ENCODE results near the gene TSNAX. TPM values are rescaled to one million over a fixed set of nuclear protein-coding genes. Genes with fewer than 3 reads are reported as not detected.

The TSNAX gene
- total and polyA plus RNA-seq, 7 donors, result 17.7 to 37.5 (median 29.3) TPM

- Histone ChIP-seq H3K36me3 (no peaks in the 10 kb centered on the region), H3K4me3 (no peak overlapping the region), H3K27me3 (no peaks in the 10 kb centered on the region), H3K27ac (no peak overlapping the region), H3K9me3 (no peaks in the 10 kb centered on the region), H3K4me1 (no peaks in the 10 kb centered on the region)
- no peak for DNase-seq
- intact Hi-C loops (cut with DNase I), result no loop called here
- no peak for TF ChIP-seq POLR2AphosphoS5 (IDR thresholded peaks at IDR 0.05)
- no peak for TF ChIP-seq EP300 (IDR thresholded peaks at IDR 0.05)
- TF ChIP-seq CTCF (IDR thresholded peaks at IDR 0.05), result no peak
- no peak for TF ChIP-seq POLR2A (IDR thresholded peaks at IDR 0.05)
- WGBS, 2 donors, result 81 to 82% methylated on average over 2 of the region's 2 CpGs
Measured at GRCh38 chr1:231581859-231582258, 53.4 kb downstream of the TSNAX start.

- H3K27ac ChIP-seq, result no peak overlapping the region
- intact Hi-C loops (cut with DNase I), result no loop called here
- DNase-seq, result no peak
- 93 to 96% methylated on average over 6 of the region's 6 CpGs for whole genome bisulfite sequencing, 2 donors
- H3K9me3 ChIP-seq, result no peaks in the 10 kb centered on the region
- H3K27me3 ChIP-seq, result no peaks in the 10 kb centered on the region
- H3K36me3 ChIP-seq, result no peaks in the 10 kb centered on the region
- TF ChIP-seq POLR2A (IDR thresholded peaks at IDR 0.05) (no peak), CTCF (IDR thresholded peaks at IDR 0.05) (no peak), EP300 (IDR thresholded peaks at IDR 0.05) (no peak), POLR2AphosphoS5 (IDR thresholded peaks at IDR 0.05) (no peak)
- H3K4me3 ChIP-seq, result no peak overlapping the region
- peaks cover 0 to 12% (median 7%) of the 10 kb centered on the region in 4 donors for H3K4me1 ChIP-seq
Measured at GRCh38 chr1:231583376-231583775, 54.9 kb downstream of the TSNAX start.

DNA sequence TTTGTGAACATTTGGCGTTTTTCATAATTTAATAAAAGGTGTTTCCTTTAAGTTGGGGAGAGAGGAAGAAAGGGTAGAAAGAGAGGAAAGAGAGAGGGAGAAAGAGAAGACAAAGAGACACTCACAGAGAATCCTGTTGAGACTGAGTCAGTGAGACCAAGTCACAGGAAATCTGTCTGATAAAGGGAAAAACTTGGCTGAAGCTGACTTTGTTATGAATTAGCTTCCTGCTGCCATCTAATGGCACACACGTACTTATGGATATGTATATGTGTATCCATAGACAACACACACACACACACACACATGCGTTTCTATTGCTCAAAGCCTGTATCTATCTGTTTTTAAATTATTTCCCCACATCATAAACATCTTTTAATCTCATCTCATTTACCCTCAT is 55.6 kb downstream of the TSNAX start:
- H3K27ac ChIP-seq, result no peak overlapping the region
- no peaks in the 10 kb centered on the region for H3K9me3 ChIP-seq
- no peak for DNase-seq
- H3K4me3 ChIP-seq, result no peak overlapping the region
- no peaks in the 10 kb centered on the region for H3K36me3 ChIP-seq
- intact Hi-C loops (cut with DNase I), result no loop called here
- TF ChIP-seq EP300 (IDR thresholded peaks at IDR 0.05) (no peak), CTCF (IDR thresholded peaks at IDR 0.05) (no peak), POLR2AphosphoS5 (IDR thresholded peaks at IDR 0.05) (no peak), POLR2A (IDR thresholded peaks at IDR 0.05) (no peak)
- H3K27me3 ChIP-seq, result no peaks in the 10 kb centered on the region
- peaks cover 0 to 12% (median 7%) of the 10 kb centered on the region in 4 donors for H3K4me1 ChIP-seq
- WGBS, 2 donors, result 50 to 51% methylated on average over 3 of the region's 3 CpGs

- 85 to 86% methylated on average over 5 of the region's 5 CpGs for WGBS, 2 donors
- intact Hi-C loops (cut with DNase I), result no loop called here
- Histone ChIP-seq H3K27me3 (no peaks in the 10 kb centered on the region), H3K27ac (no peak overlapping the region), H3K36me3 (no peaks in the 10 kb centered on the region), H3K4me1 (peaks cover 0 to 13% (median 8%) of the 10 kb centered on the region in 4 donors), H3K9me3 (no peaks in the 10 kb centered on the region), H3K4me3 (no peak overlapping the region)
- no peak for DNase-seq
- TF ChIP-seq POLR2A (IDR thresholded peaks at IDR 0.05), result no peak
- no peak for TF ChIP-seq POLR2AphosphoS5 (IDR thresholded peaks at IDR 0.05)
- no peak for TF ChIP-seq CTCF (IDR thresholded peaks at IDR 0.05)
- TF ChIP-seq EP300 (IDR thresholded peaks at IDR 0.05), result no peak
Measured at GRCh38 chr1:231584921-231585320, 56.5 kb downstream of the TSNAX start.

All from sigmoid colon (tissue), 7 donors.